Hindlimb muscle (tissue), 1 donor: ENCODE results near the gene HIVEP2. TPM values are rescaled to one million over a fixed set of nuclear protein-coding genes. Genes with fewer than 3 reads are reported as not detected.

Experiments
- DNase-seq: peaks from one replicate; pipeline ENCODE4 v3.0.0-alpha.2; 2013
- polyA plus RNA-seq: library from polyadenylated mRNA; unstranded; fragments of 120-200 nt; gene quantifications from one replicate; pipeline ENCODE4 v1.2.1, GENCODE V29; 2013; ENCODE audit not compliant: insufficient read length

The HIVEP2 gene
- polyA plus RNA-seq, 1 donor = 20.8 TPM

GRCh38 chr6:142860498-142860897 is 84.5 kb downstream of the HIVEP2 start:
- no peak for DNase-seq

GRCh38 chr6:142857796-142858555 is 87.0 kb downstream of the HIVEP2 start:
- DNase-seq = no peak

- no peak for DNase-seq
Observed at GRCh38 chr6:142857233-142857761, 87.7 kb downstream of the HIVEP2 start.

GRCh38 chr6:142856624-142857232 is 88.2 kb downstream of the HIVEP2 start:
- DNase-seq = no peak

- no peak for DNase-seq
Observed at GRCh38 chr6:142855893-142856623, 88.9 kb downstream of the HIVEP2 start.

- DNase-seq = no peak
Observed at GRCh38 chr6:142854589-142855488, 90.1 kb downstream of the HIVEP2 start.

GRCh38 chr6:142853244-142854180 is 91.5 kb downstream of the HIVEP2 start:
- no peak for DNase-seq

- DNase-seq = no peak
Observed at GRCh38 chr6:142851601-142852000, 93.4 kb downstream of the HIVEP2 start.

GRCh38 chr6:142850679-142851423 is 94.1 kb downstream of the HIVEP2 start:
- no peak for DNase-seq

- DNase-seq = no peak
Observed at GRCh38 chr6:142848976-142849375, 96.0 kb downstream of the HIVEP2 start.

GRCh38 chr6:142848156-142848555 is 96.8 kb downstream of the HIVEP2 start:
- DNase-seq = no peak

- no peak for DNase-seq
Observed at GRCh38 chr6:142846883-142847287, 98.1 kb downstream of the HIVEP2 start.

- no peak for DNase-seq
Observed at GRCh38 chr6:142846459-142846831, 98.5 kb downstream of the HIVEP2 start.

- DNase-seq = peak; percentile 62
Observed at GRCh38 chr6:142845624-142846458, 99.1 kb downstream of the HIVEP2 start.

GRCh38 chr6:142845143-142845571 is 99.8 kb downstream of the HIVEP2 start:
- no peak for DNase-seq

- no peak for DNase-seq
Observed at GRCh38 chr6:142844065-142844755, 100.8 kb downstream of the HIVEP2 start.

GRCh38 chr6:142843361-142843760 is 101.6 kb downstream of the HIVEP2 start:
- DNase-seq = no peak

GRCh38 chr6:142842418-142843261 is 102.3 kb downstream of the HIVEP2 start:
- no peak for DNase-seq
